HCT116 (cell line): ENCODE measurements around the gene MTHFD2L. TPM values are rescaled to one million over a fixed set of nuclear protein-coding genes. Genes with fewer than 3 reads are reported as not detected.

ENCODE experiments used
- ATAC-seq: fragments of 200-7000 bp; cut with Tn5 transposase; 2 replicates; pipeline ENCODE4 v1.9.1; 2020; ENCODE audit warnings: mild to moderate bottlenecking, moderate library complexity
- BruUV-seq: library from RNA; stranded (reverse); fragments of 400-500 nt; replicated peaks from 2 replicates; lab custom pipeline; 2021; lab: Mats Ljungman, UMichigan
- CTCF ChIA-PET: fragments of 300-600 bp; sonication (Branson Sonifier 250); formaldehyde crosslinking; loops from one replicate; lab custom pipeline; 2021; ENCODE audit warnings: antibody characterized with exemption; lab: Charles Lee
- POLR2A ChIA-PET: fragments of 300-600, 350-600 bp; sonication (Branson Sonifier 250); formaldehyde crosslinking; loops from one replicate; lab custom pipeline; 2021; ENCODE audit warnings: antibody characterized with exemption; lab: Charles Lee
- RAD21 ChIA-PET, 2 experiments: fragments of 300-600 bp; sonication (Branson Sonifier 250); formaldehyde crosslinking; loops; one replicate each; lab custom pipeline; 2023; ENCODE audit warnings: low total read pairs in 2 of 2; ENCODE audit not compliant: uncharacterized antibody in 2 of 2, unreplicated experiment in 2 of 2, low non-redundant PET in 1 of 2; lab: Charles Lee
- DNase-seq: peaks from one replicate; pipeline ENCODE4 v3.0.0-alpha.2; 2010; ENCODE audit warnings: low read depth, low spot score
- H2AFZ ChIP-seq: fragments of 200-600 bp; shearing (Covaris generic), sonication (generic); 2 replicates; pipeline ENCODE4 v1.6.1; 2017; ENCODE audit warnings: low read depth, mixed run types, mixed read lengths, antibody characterized with exemption, low read length; ENCODE audit not compliant: poor library complexity, severe bottlenecking
- H3K27ac ChIP-seq: 2 replicates; pipeline ENCODE4 v1.5.1; 2012; ENCODE audit warnings: low read depth, low read length
- H3K27me3 ChIP-seq: fragments of 200-600 bp; sonication (generic); 2 replicates; pipeline ENCODE4 v1.6.1; 2016; ENCODE audit warnings: mixed run types, low read length, mixed read lengths; ENCODE audit not compliant: insufficient read depth
- H3K36me3 ChIP-seq, 2 experiments: fragments of 200-500 bp in 1 of 2; fragments of 200-600 bp in 1 of 2; sonication (Bioruptor generic) in 1 of 2; sonication (generic) in 1 of 2; 2 replicates each; pipeline versions ENCODE4 v1.5.1 to v1.6.1; 2014 to 2016; ENCODE audit warnings: low read length in 2 of 2, inconsistent platforms in 1 of 2, mixed read lengths in 1 of 2, mixed run types in 1 of 2; ENCODE audit not compliant: insufficient read depth in 2 of 2, control insufficient read depth in 1 of 2
- H3K4me1 ChIP-seq, 2 experiments: fragments of 200-600 bp in 1 of 2; sonication (generic) in 1 of 2; 2 replicates each; pipeline versions ENCODE4 v1.5.1 to v1.6.1; 2012 to 2017; ENCODE audit warnings: low read length in 2 of 2, inconsistent platforms in 1 of 2, mild to moderate bottlenecking in 1 of 2, mixed read lengths in 1 of 2, mixed run types in 1 of 2, moderate library complexity in 1 of 2; ENCODE audit not compliant: insufficient read depth in 2 of 2, control insufficient read depth in 1 of 2
- H3K4me2 ChIP-seq: fragments of 200-600 bp; sonication (generic); 2 replicates; pipeline ENCODE4 v1.6.1; 2017; ENCODE audit warnings: mixed run types, low read length, mixed read lengths
- H3K4me3 ChIP-seq, 2 experiments: fragments of 200-600 bp in 1 of 2; sonication (generic) in 1 of 2; replicated peaks in 1 of 2; 2 replicates each; pipeline ENCODE4 v1.5.1; 2011 to 2016; ENCODE audit warnings: low read length in 2 of 2, control low read depth in 1 of 2, low read depth in 1 of 2, mild to moderate bottlenecking in 1 of 2, mixed read lengths in 1 of 2, mixed run types in 1 of 2
- H3K79me2 ChIP-seq: fragments of 200-600 bp; sonication (generic); 2 replicates; pipeline ENCODE4 v1.6.1; 2017; ENCODE audit warnings: mild to moderate bottlenecking, mixed run types, low read length, moderate library complexity, mixed read lengths; ENCODE audit not compliant: insufficient read depth
- H3K9ac ChIP-seq: fragments of 200-600 bp; sonication (generic); 2 replicates; pipeline ENCODE4 v1.6.1; 2016; ENCODE audit warnings: low read length, mixed read lengths
- H3K9me2 ChIP-seq: fragments of 200-600 bp; sonication (generic), shearing (Covaris generic); 2 replicates; pipeline ENCODE4 v1.6.1; 2017; ENCODE audit warnings: mixed run types, mild to moderate bottlenecking, moderate library complexity; ENCODE audit not compliant: insufficient read depth
- H3K9me3 ChIP-seq, 2 experiments: fragments of 200-500 bp in 1 of 2; fragments of 200-600 bp in 1 of 2; sonication (Bioruptor generic) in 1 of 2; sonication (generic) in 1 of 2; 2 replicates each; pipeline ENCODE4 v1.6.1; 2014 to 2017; ENCODE audit warnings: low read length in 2 of 2, mixed read lengths in 2 of 2, inconsistent platforms in 1 of 2, low read depth in 1 of 2, mild to moderate bottlenecking in 1 of 2, mixed run types in 1 of 2, moderate library complexity in 1 of 2; ENCODE audit not compliant: control insufficient read depth in 1 of 2, insufficient read depth in 1 of 2
- H4K20me1 ChIP-seq: fragments of 200-600 bp; sonication (generic), shearing (Covaris generic); 2 replicates; pipeline ENCODE4 v1.6.1; 2017; ENCODE audit warnings: mixed run types, mild to moderate bottlenecking, moderate library complexity; ENCODE audit not compliant: insufficient read depth
- ATF3 ChIP-seq: IDR thresholded peaks from 2 replicates; pipeline ENCODE4 v1.6.1; 2012
- CBX3 ChIP-seq: IDR thresholded peaks from 2 replicates; pipeline ENCODE4 v1.6.1; 2012; ENCODE audit warnings: low read depth
- CTCF ChIP-seq, 3 experiments: fragments of 200-600 bp in 1 of 3; sonication (generic) in 1 of 3; IDR thresholded peaks in 2 of 3; conservative IDR thresholded peaks in 1 of 3; 2 replicates each; pipeline ENCODE4 v1.5.1; 2012 to 2017; ENCODE audit warnings: low read depth in 2 of 3, low read length in 2 of 3, antibody characterized with exemption in 1 of 3, borderline replicate concordance in 1 of 3, control low read depth in 1 of 3, mild to moderate bottlenecking in 1 of 3, mixed read lengths in 1 of 3, mixed run types in 1 of 3, moderate library complexity in 1 of 3; ENCODE audit not compliant: insufficient read depth in 1 of 3
- ELF1 ChIP-seq: IDR thresholded peaks from 2 replicates; pipeline ENCODE4 v1.6.1; 2012; ENCODE audit warnings: low read depth, borderline replicate concordance
- EZH2 ChIP-seq: fragments of 200-600 bp; sonication (generic); IDR thresholded peaks from 2 replicates; pipeline ENCODE4 v1.6.1; 2017; ENCODE audit warnings: antibody characterized with exemption, mixed run types
- EZH2phosphoT487 ChIP-seq: fragments of 200-600 bp; IDR thresholded peaks from 2 replicates; pipeline ENCODE4 v1.6.1; 2018; ENCODE audit warnings: antibody characterized with exemption, borderline replicate concordance
- MAX ChIP-seq: IDR thresholded peaks from 2 replicates; pipeline ENCODE4 v1.6.1; 2012
- POLR2A ChIP-seq: IDR thresholded peaks from 2 replicates; pipeline ENCODE4 v1.7.0; 2011; ENCODE audit warnings: borderline replicate concordance; ENCODE audit not compliant: insufficient read depth, insufficient read length; ENCODE audit errors: extremely low read depth
- POLR2AphosphoS5 ChIP-seq: IDR thresholded peaks from 2 replicates; pipeline ENCODE4 v1.6.1; 2011; ENCODE audit warnings: mild to moderate bottlenecking, low read depth, low read length, moderate library complexity
- RAD21 ChIP-seq: IDR thresholded peaks from 2 replicates; pipeline ENCODE4 v1.6.1; 2012; ENCODE audit warnings: low read depth, mild to moderate bottlenecking
- REST ChIP-seq: IDR thresholded peaks from 2 replicates; pipeline ENCODE4 v1.6.1; 2012; ENCODE audit warnings: low read depth
- SIN3A ChIP-seq: IDR thresholded peaks from 2 replicates; pipeline ENCODE4 v1.6.1; 2012; ENCODE audit warnings: low read depth
- SP1 ChIP-seq: IDR thresholded peaks from 2 replicates; pipeline ENCODE4 v1.6.1; 2012; ENCODE audit warnings: low read depth
- SRF ChIP-seq: IDR thresholded peaks from 2 replicates; pipeline ENCODE4 v1.6.1; 2012; ENCODE audit warnings: low read depth
- TCF7L2 ChIP-seq: IDR thresholded peaks from 2 replicates; pipeline ENCODE4 v1.7.0; 2011; ENCODE audit warnings: borderline replicate concordance, inconsistent platforms; ENCODE audit not compliant: insufficient read depth, insufficient read length; ENCODE audit errors: extremely low read depth
- YY1 ChIP-seq: IDR thresholded peaks from 2 replicates; pipeline ENCODE4 v1.6.1; 2011; ENCODE audit warnings: low read length, low read depth, moderate library complexity, mild to moderate bottlenecking; ENCODE audit not compliant: insufficient replicate concordance; ENCODE audit errors: extremely low read depth
- ZNF274 ChIP-seq: fragments of 200-500 bp; sonication (Bioruptor generic); IDR thresholded peaks from 2 replicates; pipeline ENCODE4 v1.6.1; 2014; ENCODE audit warnings: mild to moderate bottlenecking, low read depth, low read length, inconsistent platforms
- intact Hi-C: fragments of 100-400 bp; cut with micrococcal nuclease; formaldehyde crosslinking; loops from 2 replicates; pipeline ENCODE4 v1.10.0; 2022
- total RNA-seq: library from RNA; stranded (reverse); gene quantifications from one replicate; pipeline ENCODE4 v1.2.1, GENCODE V29; 2021; ENCODE audit not compliant: unreplicated experiment

Gene MTHFD2L
- total RNA-seq, 1 experiment from 2014 or later: 15.0 TPM

GRCh38 chr4:74168841-74169240 lies 10.9 kb downstream of the MTHFD2L start:
- H3K9ac ChIP-seq: no peak overlapping the region
- H3K4me2 ChIP-seq: no peak overlapping the region
- H3K9me2 ChIP-seq: no peaks in the 10 kb centered on the region
- ChIA-PET CTCF (no interaction called here), RAD21 (no interaction called here), POLR2A (interaction anchor here (1.3 kb wide), 1 partner anchor 8 kb away, joined by 4 read pairs; no protein-coding TSS in a partner anchor)
- H3K79me2 ChIP-seq: peaks cover 30% of the 10 kb centered on the region
- H3K27me3 ChIP-seq: no peaks in the 10 kb centered on the region
- H3K27ac ChIP-seq: no peak overlapping the region
- H3K4me1 ChIP-seq: peaks cover 0 to 10% of the 10 kb centered on the region in 2 experiments; a peak in 1 of 4 replicates
- intact Hi-C loops: no loop called here
- H3K36me3 ChIP-seq: 0 out of 4 replicates have a peak, but pooled peaks cover 0 to 8% of the 10 kb centered on the region in 2 experiments
- H3K9me3 ChIP-seq: no peaks in the 10 kb centered on the region
- no peaks in the 10 kb centered on the region; the same call in 1 of the 2 replicates for H4K20me1 ChIP-seq
- DNase-seq: no peak
- BruUV-seq: no TSS peak
- ATAC-seq: no peak
- no peak overlapping the region for H3K4me3 ChIP-seq
- TF ChIP-seq CTCF (IDR thresholded peaks at IDR 0.05 in 2 of 3, conservative IDR thresholded peaks at IDR 0.05 in 1 of 3; ENCODE audit: borderline replicate concordance in 1 of 3, insufficient read depth in 1 of 3, low read depth in 2 of 3, low read length in 2 of 3) (no peak), SP1 (no peak), MAX (no peak), TCF7L2 (no peak), SIN3A (no peak), ATF3 (no peak), CBX3 (no peak), REST (no peak), EZH2phosphoT487 (no peak), RAD21 (no peak), POLR2AphosphoS5 (no peak), POLR2A (no peak), ELF1 (no peak), SRF (no peak), YY1 (no peak), ZNF274 (no peak), EZH2 (no peak)
- H2AFZ ChIP-seq: no peak overlapping the region
